ENCODE data around the gene CXorf49.
"Not testable (repeated sequence)": the region's sequence is repeated elsewhere in the genome, so short reads cannot be mapped to it uniquely, and the experiment has no call there.

The CXorf49 gene

DNA sequence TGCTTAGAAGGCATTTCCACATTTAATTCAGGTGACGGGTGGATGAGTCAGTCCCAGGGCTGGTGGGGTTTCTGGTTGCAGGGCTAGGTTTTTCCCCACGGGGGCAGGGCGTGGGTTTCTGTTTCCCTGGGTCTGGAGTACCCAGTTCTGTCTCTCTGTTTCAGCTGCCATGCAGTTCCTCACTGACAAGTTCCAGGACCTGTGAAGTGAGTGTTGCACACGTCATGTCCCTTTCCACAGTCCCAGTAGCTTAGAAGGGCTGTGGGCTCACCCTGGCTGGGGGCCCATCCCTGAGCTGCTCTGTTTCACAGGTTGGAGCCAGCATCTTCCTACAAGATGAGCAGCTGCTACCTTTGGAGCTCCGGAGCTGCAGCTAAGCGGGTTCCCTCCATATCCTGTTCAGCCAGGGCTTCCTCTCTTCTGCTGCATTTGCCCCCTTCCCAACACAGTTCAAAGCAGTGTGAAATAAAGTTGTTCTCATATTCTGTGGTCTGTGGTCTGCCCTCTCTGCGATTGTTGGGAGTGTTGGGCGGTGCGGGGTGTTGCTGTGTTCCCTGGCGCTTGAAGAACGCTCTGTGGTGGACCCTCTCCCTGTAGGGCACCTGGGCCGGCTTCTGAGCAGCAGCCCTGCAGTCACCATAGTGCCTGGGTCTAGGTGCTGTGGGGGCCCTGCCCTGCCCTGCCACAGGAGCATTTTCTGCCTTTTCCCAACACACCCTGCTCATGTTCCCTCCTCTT lies 46.9 kb downstream of the CXorf49 start:
- no peak for DNase-seq

DNA sequence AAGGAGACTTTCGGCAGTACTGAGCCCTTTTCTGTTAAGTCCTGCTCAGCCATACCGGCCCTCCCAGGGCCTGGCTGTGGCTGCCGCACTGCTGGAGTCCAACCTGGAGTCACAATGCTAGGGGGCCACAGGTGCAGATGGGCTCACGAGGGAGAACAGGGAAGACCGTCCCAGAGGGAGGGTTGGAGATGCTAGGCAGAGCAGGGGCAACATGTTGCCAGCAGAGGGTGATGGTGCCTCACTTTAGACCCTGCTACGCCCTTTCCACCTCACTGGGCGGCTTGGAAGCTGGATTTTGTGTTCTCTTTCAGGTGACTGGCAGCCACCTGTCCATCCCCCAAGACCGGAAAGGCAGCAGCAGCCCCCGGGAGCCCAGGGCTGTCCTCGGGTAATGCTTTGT lies 48.1 kb downstream of the CXorf49 start:
- not testable (repeated sequence) for DNase-seq

GRCh38 chrX:71669492-71669891 lies 48.6 kb downstream of the CXorf49 start:
- DNase-seq: no peak

DNA sequence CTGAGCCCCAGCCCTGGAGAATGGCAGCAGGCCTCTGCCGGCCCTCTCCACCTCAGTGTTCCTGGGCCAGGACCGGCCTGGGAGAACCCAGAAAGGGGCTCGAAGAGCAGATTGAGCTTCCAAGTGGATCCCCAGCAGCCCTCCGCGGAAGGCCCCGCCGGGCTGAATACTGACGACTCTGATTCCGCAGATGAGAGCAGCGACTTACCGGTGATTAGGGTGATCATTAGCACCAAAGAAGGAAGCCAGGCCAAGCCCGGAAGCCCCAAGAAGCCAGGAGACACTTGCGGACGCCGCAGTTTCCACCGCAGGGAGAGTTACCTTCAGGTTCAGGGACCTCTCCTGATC lies 49.9 kb downstream of the CXorf49 start:
- no peak for DNase-seq

- no peak for DNase-seq
Observed at GRCh38 chrX:71667328-71668247, 50.5 kb downstream of the CXorf49 start, which contains the start of gene LOC101059915. Gene LOC101059915 (plus strand): TSS chrX:71667546.

DNA sequence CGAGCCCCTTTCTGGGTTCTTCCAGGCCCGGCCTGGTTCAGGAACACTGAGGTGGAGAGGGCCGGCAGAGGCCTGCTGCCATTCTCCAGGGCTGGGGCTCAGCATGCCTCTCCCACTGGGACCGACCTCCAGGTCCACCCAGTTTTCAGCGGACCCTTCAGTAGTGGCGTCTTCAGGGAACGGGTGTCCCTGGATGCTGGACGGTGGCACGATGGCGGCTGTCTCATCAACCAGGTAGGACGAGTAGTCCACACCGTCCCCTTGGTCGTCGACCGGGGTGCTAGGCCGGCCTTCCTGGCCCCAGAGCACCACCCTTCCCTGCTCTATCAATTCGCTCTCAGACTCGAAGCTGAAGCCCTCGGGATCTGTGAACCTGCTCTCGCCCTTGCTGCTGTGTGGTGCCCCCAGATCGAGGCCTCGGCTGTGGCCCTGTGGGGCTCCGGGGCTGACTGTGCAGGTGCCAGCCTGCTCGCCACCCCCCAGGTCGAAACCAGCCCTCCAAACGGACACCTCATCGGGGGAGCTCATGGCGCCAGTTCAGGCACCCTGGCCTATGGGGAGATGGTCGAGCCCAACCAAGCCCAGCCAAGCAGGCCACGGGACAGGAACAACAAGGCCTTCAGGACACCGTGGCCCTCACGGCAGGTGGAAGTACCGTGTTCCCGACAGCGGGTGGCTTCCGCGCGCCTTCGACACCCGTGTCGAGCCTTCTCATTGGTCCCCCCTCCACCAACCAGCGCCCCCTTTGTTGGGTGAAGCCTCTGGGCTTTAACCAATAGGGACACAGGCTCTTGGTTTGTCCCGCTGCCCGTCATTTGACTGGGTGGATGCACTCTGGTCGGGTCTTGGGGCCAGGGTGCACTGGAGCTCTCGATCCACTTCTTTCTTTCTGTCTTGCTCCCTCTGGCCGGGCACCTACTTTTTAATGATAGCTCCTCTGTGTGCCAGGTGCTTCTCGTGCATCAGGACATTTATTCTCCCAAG lies 51.6 kb downstream of the CXorf49 start:
- no peak for DNase-seq

DNA sequence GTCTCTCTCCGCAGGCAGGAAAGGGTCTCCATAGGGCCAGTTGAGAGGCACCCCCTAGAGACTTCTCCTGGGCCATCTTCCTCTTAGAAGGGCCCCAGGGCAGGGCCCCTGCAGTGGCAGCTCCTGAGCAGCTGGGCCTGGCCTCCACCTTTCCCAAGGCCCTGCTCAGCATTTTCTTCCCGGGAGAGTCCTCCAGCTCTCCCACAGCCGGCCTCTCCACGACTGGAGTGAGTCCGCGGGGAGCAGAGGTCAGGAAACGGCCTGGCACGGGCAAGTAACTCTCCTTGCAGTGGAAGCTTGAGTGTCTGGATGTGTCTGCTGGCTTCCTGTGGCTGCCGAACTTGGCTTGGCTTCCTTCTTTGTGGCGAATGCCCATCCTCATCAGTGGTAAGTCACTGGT lies 52.3 kb downstream of the CXorf49 start:
- no peak for DNase-seq

- no peak for DNase-seq
Observed at GRCh38 chrX:71664889-71665491, 53.1 kb downstream of the CXorf49 start.

All from kidney glomerular epithelial cell (primary cell).